Breast epithelium (tissue), 4 donors: ENCODE measurements around the gene HSPB9. TPM values are rescaled to one million over a fixed set of nuclear protein-coding genes. Genes with fewer than 3 reads are reported as not detected.

Experiments
- DNase-seq, 2 donors: peaks; one replicate each; pipeline ENCODE4 v3.0.0-alpha.2; 2019; ENCODE audit warnings: low spot score in 2 of 2
- H3K27ac ChIP-seq, 2 donors: fragments of 200-600 bp; sonication (generic) in 1 of 2; one replicate each; pipeline ENCODE4 v1.5.1; 2016 to 2019; ENCODE audit warnings: mild to moderate bottlenecking in 1 of 2
- H3K27me3 ChIP-seq, 2 donors: fragments of 200-600 bp; sonication (generic) in 1 of 2; one replicate each; pipeline versions ENCODE4 v1.5.1 to v1.6.0; 2017 to 2019; ENCODE audit warnings: control low read depth in 1 of 2, mild to moderate bottlenecking in 1 of 2
- H3K36me3 ChIP-seq: fragments of 200-600 bp; one replicate; pipeline ENCODE4 v1.5.1; 2019
- H3K4me1 ChIP-seq, 2 donors: fragments of 200-600 bp; sonication (generic); one replicate each; pipeline ENCODE4 v1.5.1; 2016 to 2019; ENCODE audit warnings: control low read depth in 1 of 2
- H3K4me3 ChIP-seq, 3 donors: fragments of 200-600 bp; sonication (generic); 1 replicate in 2 of 3; 2 replicates in 1 of 3; pipeline ENCODE4 v1.5.1; 2016 to 2019; ENCODE audit warnings: mild to moderate bottlenecking in 3 of 3, moderate library complexity in 2 of 3
- H3K9me3 ChIP-seq, 2 donors: fragments of 200-600 bp; sonication (generic) in 1 of 2; one replicate each; pipeline ENCODE4 v1.5.1; 2016 to 2019; ENCODE audit warnings: control low read depth in 1 of 2
- CTCF ChIP-seq, 3 donors: fragments of 450-650 bp; IDR thresholded peaks; one replicate each; pipeline ENCODE4 v1.5.1; 2016 to 2017; ENCODE audit warnings: antibody characterized with exemption in 3 of 3, mild to moderate bottlenecking in 3 of 3, moderate library complexity in 3 of 3
- POLR2A ChIP-seq: fragments of 450-650 bp; IDR thresholded peaks from one replicate; pipeline ENCODE4 v1.6.1; 2016; ENCODE audit warnings: antibody characterized with exemption, mild to moderate bottlenecking, moderate library complexity
- POLR2AphosphoS5 ChIP-seq, 3 donors: sonication (generic); formaldehyde crosslinking; IDR thresholded peaks; one replicate each; pipeline ENCODE4 v1.6.1; 2017; ENCODE audit warnings: antibody characterized with exemption in 3 of 3
- intact Hi-C: fragments of 100-400 bp; cut with DNase I; formaldehyde crosslinking; loops from one replicate; pipeline ENCODE4 v1.15.1; 2023; ENCODE audit warnings: low total_unique reads
- total RNA-seq, 3 donors: library from RNA; depleted of rRNA; stranded (reverse); fragments of >200 nt; gene quantifications; one replicate each; pipeline ENCODE4 v1.1.0, GENCODE V29; 2016

Gene HSPB9
- total RNA-seq, 3 donors from 2014 or later = 0.48 TPM; not detected in 2

GRCh38 chr17:42171831-42172230 lies 49.2 kb downstream of the HSPB9 start:
- no peak for DNase-seq
- no peaks in the 10 kb centered on the region for H3K4me1 ChIP-seq
- no peak for TF ChIP-seq POLR2AphosphoS5 (IDR thresholded peaks at IDR 0.05)
- no peak for TF ChIP-seq POLR2A
- no peak for TF ChIP-seq CTCF (IDR thresholded peaks at IDR 0.05)
- intact Hi-C loops = no loop called here
- H3K4me3 ChIP-seq = no peak overlapping the region
- H3K9me3 ChIP-seq = no peaks in the 10 kb centered on the region
- no peaks in the 10 kb centered on the region for H3K27me3 ChIP-seq
- H3K27ac ChIP-seq = no peak overlapping the region
- no peaks in the 10 kb centered on the region for H3K36me3 ChIP-seq

Other genes starting within 250 kb of the HSPB9 start
- 10 to 100 TPM; 50.1 to 84.2 (median 66.3) TPM for gene ACLY, start 203.9 kb upstream of the HSPB9 start, total RNA-seq
- 1 to 10 TPM in 2 of 3 donors, under 1 TPM in 1; 0.48 to 3.2 (median 1.6) TPM for gene ODAD4, start 192.2 kb upstream of the HSPB9 start, total RNA-seq
- gene CNP, start 156.0 kb upstream of the HSPB9 start, total RNA-seq = 10 to 100 TPM; 51.8 to 55.5 (median 53.7) TPM
- 10 to 100 TPM; 69.7 to 73.7 (median 70.4) TPM for gene DNAJC7, start 105.4 kb upstream of the HSPB9 start, total RNA-seq
- gene NKIRAS2, start 102.7 kb upstream of the HSPB9 start, total RNA-seq = 10 to 100 TPM; 21.6 to 33.8 (median 22.5) TPM
- gene C17orf113, start 72.2 kb upstream of the HSPB9 start, total RNA-seq = 1 to 10 TPM; 1.3 to 4.0 (median 2.3) TPM
- 1 to 10 TPM in 1 of 3 donors, under 1 TPM in 2; 0.48 to 1.0 (median 0.66) TPM for gene ZNF385C, start 24.3 kb upstream of the HSPB9 start, total RNA-seq
- gene DHX58, start 10.1 kb upstream of the HSPB9 start, total RNA-seq = 10 to 100 TPM; 13.1 to 22.8 (median 13.4) TPM
- 10 to 100 TPM; 22.7 to 55.8 (median 54.4) TPM for gene KAT2A, start 1.4 kb upstream of the HSPB9 start, total RNA-seq
- 100 to 1,000 TPM; 114 to 146 (median 117) TPM for gene RAB5C, start 32.2 kb downstream of the HSPB9 start, total RNA-seq
- gene KCNH4, start 58.3 kb downstream of the HSPB9 start, total RNA-seq = under 1 TPM in 1 of 3 donors, not detected in 2; under 0.01 TPM
- not detected for gene HCRT, start 62.6 kb downstream of the HSPB9 start, total RNA-seq
- 10 to 100 TPM; 29.1 to 53.0 (median 33.1) TPM for gene GHDC, start 71.7 kb downstream of the HSPB9 start, total RNA-seq
- 100 to 1,000 TPM in 2 of 3 donors, 10 to 100 TPM in 1; 97.2 to 130 (median 101) TPM for gene STAT5B, start 153.6 kb downstream of the HSPB9 start, total RNA-seq
- gene STAT5A, start 165.7 kb downstream of the HSPB9 start, total RNA-seq = 100 to 1,000 TPM in 1 of 3 donors, 10 to 100 TPM in 2; 72.8 to 363 (median 78.9) TPM